HG02885 (cell line): ENCODE data around the gene IFNK.
A peak's percentile ranks its signal among the peaks of the same experiment; 100 is the strongest.

Source experiments
- ATAC-seq: cut with Tn5 transposase; IDR thresholded peaks from one replicate; pipeline ENCODE4 v1.9.1; 2021; ENCODE audit warnings: mild to moderate bottlenecking; ENCODE audit not compliant: unreplicated experiment, poor library complexity

IFNK gene

DNA sequence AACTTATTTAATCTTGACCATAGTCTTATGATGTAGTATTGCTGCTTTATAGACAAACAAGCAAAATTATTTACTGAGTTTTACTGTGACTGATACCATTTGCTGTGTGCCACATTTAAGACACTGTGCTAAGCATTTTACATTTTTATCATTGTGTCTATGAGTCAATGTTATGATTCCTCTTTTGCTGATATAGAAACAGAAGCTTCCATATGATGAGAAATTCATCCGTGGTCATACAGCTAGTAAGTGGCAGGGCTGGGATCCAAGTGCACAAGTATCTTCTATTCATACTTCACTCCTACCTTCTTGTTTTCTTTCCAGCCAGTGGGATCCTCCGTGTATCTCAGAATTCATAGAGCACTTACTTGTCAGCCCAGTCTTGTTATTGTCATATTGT lies 17.1 kb upstream of the IFNK start:
- ATAC-seq, result no peak

DNA sequence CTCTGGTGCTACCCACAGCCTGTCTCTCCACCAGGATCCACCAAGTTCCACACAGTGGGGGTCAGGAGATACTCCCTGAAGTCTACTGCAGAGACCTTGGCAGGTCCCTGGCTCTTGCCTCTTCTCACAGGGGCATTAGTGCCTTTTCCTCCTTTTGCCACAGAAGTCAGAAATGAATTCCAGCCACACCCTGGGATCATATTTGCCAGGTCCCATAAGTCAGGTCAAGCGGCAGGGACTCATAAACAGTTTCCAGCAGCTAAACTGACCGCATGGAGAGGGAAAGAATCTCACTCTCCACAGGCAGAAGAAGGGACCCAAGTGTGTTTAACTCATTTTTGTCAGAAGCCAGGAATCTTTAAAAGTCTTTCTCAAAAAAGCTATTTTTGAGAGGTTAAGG lies 13.3 kb upstream of the IFNK start:
- no peak for ATAC-seq

DNA sequence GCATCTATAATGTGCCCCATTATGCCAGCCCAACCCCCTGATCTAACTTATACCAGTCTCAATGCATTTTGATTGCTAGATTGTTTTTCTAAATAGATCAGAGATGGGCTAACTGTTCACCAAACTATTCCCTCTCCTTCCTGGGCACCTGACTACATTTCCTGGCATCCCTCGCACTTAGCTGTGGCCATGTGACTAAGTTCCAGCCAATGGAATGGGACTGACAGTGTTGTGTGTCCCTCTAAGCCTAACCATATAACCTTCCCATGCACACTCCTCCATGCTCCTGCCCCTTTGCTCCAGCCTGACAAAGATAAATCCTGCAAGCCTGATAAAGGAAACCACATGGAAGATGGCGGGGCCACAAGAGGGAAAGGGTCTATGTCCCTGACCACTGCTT lies 12.3 kb upstream of the IFNK start:
- no peak for ATAC-seq

DNA sequence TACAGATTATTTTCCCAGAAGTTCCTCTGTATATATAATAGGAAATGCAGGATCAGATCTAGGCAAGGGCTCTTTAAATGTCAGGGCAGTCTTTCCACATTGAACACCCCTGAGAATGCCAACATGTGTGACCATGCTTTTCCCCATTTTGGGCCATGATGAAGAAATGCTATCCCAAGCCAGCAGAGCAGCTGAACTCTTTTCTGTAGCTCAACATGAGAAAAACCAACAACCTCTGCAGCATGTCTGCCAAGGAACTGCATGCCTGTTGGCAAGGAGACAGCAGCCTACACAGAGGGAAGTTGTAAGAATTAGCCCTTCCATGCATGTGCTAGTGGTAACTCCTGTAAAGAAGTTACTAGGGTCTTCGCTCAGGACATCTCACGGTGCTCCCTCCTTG lies 9.5 kb upstream of the IFNK start:
- no peak for ATAC-seq

DNA sequence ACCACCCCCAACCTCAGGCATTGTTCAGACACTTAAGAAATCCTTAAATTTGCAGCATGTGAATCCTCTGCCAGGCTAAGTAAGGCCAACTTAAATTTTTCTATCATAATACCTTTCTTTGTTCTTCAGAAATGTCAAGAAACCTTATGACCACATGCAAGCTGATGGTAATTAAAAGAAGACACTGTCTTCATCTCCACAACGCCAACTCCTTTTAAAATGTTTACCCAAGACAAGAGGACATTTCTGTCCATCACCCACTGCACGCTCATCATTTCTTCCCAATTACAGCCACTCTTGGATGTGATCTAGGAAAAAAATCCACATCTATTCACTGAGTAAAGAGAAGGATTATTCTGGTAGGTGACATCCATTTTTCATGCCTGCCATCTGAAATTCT lies 6.1 kb upstream of the IFNK start:
- no peak for ATAC-seq

DNA sequence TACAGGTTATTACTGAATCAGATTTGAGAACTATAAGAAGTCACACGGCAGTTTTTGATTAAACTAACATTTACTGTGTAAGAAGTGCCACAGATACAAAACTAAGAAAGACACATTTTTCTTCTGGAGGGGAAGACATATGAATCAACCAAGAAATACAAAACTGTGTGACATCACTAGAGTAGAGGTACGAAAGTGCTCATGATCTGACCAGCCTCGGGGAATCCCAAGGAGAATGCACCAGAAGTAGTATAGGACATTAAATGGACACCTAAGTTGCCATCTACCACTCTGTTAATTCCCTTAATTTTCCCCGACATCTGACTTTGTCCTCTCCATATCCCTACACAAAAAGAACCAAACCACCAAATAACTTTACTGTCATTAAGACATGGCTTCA lies 5.3 kb upstream of the IFNK start:
- no peak for ATAC-seq

DNA sequence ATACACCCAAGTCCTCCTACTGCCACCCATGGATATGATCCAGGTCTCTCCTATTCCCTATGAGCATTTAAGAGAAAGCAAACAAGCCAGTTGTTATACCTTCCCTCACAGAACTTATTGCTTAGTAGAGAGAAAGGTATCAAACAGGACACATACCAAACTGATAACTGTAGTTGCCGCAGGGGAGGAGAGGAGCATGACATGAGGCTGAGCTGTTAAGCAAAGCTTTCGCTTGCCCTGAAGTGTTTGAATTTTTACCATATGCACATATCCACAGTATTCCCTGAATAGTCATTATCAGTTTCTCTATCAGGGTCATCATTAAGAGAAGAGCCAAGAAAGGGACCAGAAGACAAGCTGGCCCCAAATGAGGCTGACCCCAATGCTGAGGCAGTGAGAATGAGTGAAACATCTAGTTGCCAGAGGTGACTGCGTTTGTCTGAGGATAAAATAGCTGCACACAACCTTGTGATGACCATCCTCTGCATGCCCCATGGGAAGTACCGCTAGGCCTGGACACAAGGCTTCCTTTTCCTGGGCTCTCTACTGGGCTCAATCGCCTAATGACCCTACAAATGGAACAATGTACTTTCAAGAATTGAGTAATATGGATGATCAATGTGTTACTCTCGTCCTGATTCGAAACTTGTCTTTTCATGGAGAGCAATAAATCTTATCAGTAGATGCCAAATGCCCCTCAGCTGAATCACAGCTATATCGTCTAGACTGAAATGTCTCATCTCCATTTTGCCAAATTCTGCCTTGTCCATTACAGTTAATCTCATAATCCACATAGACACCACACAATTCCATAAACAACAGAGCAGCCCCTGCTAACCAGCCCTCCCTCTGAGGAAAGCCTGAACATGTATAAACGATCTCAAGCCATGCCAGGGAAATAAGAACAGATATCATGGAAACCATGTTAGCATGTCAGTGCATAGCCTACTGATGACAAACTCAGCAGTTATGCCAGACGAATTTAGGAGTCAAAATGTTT lies 4.3 kb upstream of the IFNK start:
- no peak for ATAC-seq

DNA sequence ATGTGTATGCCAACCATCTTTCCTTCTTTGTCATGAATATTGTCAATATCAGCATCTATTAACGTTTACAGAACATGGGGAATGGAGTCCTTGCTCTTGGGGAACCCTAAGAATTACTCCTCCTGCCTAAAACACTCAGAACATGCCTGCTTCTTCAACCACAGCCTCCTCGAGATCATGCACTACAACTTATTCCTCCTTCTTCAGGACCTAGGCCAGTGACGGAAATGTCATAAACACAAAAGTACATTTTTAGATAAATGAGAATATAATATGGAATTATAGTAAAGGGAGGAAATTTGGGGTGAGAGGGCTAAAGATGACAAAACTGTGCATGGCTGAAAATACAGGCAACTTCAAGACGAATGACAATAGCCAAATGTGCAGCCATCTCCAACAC lies 3.1 kb upstream of the IFNK start:
- no peak for ATAC-seq

DNA sequence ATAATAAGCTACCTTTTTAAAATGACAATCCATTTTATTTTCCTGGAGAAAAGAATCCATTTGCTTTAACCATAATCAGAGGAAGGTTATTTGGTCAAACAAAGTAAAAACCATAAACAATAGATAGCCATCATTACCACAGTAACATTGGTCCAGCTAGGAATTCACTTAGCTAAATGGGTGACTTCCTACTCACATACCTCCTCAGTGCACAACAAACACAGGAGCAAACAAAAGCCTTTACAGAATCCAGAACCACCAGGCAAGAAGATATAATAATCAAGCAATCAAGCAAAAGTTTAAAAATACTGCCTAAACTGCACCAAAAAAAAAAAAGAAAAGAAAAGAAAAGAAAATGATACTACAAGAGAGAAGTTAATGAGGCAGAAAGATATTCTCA lies 949 bp upstream of the IFNK start:
- no peak for ATAC-seq

DNA sequence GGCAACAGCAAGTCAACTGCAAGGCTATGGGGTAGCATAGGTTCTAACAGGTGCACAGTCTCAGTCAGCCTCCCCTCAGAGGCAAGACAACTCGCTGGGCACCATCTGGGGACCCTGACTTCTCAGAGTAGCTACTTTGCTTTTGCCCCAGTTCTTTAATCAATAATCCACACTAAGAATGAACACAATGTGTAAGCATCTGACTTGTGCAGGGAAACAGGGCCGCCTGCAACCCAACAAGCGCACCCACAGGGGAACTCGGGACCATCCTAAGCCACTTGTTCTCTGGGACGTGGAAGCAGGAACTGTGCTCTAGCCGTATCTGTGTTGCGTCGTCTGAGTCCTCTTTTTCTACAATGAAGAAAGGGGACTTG lies 3.6 kb downstream of the IFNK start:
- no peak for ATAC-seq

DNA sequence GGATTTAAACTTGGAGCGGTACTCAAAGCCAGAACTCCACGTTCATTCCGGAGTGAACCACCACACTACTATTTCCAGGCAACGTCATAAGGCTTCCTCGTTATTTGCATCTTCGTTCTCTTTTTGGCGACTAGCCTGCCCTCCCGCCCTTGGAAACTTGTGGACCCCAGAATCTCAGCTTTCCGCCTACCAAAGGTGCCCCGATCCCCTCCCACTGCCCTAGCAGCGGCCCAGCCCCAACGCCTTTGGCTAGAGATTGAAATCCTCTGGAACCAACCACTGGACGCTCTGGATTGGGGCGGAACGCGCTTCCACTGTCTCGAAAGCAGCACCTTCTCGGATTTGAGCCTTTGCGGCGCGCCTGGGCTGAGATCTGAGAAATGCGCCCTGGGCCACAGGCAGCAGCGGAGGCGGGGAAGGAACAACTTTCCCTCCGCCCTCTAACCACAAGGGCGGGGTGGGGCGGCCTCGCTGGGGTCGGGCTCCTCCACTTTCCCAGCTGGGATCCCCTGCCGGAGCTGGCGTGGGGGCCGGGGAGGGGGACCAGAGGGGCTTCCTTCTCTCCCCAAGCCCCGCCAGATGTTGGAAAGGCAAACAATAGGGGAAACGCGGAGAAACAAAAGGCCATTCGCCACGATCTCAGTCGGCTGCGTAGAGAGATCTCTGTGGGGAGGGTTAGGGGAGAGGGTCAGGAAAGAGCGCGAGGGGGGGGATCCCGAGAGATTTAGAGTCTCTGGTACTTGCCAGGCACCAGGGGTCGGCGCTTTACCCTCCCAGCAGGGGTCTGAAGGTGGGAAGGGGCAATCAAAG lies 4.2 kb downstream of the IFNK start:
- peak; percentile 69 for ATAC-seq

DNA sequence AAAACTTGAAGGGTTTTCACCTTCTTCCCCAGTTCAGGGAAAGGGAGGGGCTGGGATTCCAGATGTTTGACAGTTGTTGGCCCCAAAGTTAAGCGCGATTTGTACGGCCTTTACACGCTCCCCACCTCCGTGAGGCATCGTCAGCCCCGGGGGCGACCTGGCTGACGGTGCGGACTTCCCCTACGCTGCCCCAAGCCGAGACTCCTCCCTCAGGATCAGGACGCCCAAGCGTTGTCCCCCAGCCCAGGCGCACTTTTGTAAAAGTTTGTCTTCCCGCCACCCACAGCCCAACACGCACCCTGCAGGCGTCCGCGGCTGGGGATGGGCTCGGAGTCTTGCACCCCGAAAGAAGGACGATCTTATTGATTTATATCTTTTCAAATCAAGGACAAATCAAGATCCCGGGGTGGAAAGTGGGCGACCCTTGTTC lies 4.8 kb downstream of the IFNK start:
- peak; percentile 50 for ATAC-seq

DNA sequence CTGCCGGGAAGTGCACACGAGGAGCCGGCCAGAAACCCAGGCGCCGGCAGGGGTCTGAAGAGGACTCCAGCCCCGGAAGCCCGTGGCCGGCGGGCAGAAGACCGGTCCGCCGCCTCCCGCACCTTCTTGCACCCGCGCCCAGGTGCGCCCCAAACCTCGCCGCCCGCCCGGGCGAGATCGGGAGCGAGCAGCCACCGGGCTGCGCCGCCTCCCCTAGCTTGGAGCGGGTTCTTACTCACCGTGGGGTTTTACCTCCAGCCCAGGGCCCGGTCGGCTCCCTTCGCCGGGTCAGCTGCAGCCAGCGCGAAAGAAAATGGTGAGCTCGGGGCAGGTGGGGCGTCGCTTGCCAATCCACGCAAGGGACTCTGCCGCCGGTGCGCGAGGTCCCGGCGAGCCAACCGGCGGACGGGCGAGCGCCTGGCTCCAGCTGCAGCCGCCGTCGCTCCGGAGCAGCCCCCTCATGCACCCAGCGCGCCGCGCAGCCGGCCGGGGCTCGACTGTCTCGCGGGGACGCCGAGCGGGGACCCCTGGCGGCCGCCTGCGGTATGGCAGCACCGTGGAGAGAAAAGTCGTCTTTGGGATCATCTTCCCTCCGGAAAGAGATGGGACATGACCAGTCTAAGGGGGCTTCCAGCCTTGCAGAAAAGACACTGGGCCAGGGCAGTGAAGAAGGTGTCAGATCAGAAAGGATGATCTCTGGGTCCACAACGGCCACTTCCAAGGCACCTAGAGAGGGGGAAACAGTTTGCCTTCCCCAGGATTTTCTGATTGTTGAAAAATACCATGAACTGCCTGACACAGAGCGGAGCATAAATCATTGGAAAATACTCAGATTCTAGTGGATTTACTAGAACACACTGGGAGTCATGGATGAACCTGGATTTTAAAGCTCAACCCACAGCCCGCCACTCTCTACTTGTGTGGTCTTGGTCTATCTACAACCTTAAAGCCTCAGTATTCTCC lies 5.5 kb downstream of the IFNK start, which contains the start of gene MOB3B:
Gene MOB3B (minus strand): TSS at position 499 of the 963 bp plus-strand sequence. CDS start 74,264 bp downstream, outside the sequence.
- peak; percentile 79 for ATAC-seq

DNA sequence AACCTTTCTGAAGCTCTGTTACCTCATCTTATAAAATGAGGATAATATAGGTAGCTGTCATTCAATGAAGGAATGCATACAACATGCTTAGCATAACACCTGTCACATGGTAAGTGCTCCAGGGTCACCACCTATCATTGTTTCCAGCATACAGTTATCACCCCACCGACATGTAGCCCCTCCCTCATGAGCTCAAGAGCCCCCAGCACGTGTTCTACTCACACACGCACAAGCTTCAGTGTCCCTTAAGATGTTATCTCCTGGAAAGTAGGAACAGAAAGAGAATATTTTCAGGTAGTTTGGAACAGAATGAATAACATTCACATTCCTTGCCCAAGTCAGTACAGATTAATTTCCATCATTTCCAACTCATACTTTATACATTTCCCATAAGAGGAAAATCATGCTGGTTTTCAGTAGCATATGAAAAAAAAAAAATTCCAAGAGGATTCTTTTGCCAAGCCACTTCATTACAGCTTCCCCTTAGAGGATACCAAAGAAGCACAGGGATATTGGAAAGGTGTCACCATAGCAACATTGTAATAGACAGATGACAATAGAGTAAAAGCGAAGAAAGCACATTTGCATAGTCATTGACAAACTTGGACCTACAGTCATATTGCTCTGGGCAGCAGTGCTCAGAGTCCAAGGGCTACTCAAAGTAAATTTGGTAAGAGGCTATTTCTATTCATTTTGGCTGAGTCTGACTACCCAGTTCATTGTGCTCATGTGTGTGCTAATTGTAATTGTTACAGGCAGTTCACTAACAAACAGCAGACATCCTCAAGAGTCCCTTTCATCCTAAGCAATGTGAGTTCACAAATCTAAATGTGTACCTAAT lies 7.0 kb downstream of the IFNK start:
- ATAC-seq, result no peak

DNA sequence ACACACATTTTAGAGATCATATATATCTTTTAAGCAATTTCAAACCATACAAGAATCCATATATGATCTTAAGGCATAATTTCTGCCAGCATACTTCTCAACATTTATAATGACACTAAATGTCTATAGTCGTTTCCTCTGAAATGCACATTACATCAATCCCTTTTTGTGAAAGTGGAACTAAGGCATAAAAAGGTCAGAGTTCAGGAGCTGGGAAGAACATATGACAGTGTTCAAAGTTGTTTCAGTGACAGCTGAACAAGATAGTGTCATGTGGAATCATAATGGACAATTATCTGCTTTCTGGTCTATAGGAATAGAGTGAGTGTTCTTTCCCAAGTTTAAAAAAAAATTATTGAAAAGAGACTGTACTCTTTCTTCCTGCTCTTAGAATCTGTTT lies 8.0 kb downstream of the IFNK start:
- no peak for ATAC-seq

DNA sequence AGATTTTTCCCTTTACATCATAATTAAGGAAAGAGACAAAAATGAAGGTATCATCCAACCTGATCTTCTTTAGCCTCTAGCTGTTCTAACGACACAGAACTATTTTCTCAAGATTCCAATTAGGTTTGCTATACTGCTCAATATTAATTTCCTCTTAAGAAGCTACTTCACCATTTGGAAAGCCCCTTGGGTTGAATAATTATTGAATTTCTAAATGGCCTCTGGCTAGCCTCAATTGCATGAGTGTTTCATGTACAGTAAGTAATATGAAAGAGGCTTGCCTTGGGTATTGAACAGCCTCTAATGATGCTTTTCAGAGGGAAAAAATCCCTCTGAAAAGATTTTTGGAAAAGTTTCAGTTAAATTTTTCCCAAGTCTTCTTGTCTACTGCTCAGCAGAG lies 9.2 kb downstream of the IFNK start:
- ATAC-seq, result no peak

DNA sequence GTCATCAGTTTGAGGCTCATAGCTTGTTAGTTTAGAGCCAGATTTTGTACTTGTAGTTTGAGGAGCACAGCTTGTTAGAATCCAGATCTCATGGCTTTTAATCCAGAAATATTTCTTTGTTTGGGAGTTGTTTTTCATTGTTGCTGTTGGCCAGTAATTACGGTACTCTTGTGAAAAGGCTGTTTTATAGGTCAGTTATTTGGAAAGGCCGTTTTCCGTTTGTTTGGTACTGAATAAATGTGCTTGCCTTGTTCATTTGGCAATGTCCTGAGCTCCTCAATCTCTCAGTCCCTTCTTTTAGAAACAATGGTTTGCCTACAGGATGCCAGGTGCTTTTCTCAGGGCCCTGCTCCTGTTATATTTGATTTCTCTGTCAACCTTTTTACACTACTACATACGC lies 10.0 kb downstream of the IFNK start:
- no peak for ATAC-seq

DNA sequence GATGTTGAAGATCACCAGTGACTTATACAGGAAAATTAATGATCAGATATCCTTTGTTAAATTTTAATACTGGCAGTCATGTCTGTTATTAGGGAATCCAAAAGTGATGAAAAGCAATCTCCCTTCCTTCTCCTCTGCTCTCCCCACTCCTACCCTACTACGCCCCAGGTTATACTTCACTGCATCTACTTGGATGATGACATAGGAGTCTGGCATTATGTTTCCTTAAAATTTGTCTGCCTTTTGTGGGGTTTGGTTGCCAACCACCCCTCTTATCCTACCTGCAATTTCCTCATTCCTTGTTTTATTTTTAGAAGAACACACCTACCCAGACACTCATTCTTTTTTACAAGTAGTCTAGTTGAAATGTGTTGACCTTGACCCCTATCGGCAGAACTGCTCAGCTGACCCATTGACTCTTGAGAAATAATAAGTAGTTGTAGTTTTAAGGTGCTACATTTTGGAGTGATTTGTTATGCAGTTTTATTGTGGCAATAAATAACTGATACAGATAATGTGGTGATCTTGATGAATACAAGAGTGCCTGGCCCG lies 10.6 kb downstream of the IFNK start:
- ATAC-seq, result no peak

DNA sequence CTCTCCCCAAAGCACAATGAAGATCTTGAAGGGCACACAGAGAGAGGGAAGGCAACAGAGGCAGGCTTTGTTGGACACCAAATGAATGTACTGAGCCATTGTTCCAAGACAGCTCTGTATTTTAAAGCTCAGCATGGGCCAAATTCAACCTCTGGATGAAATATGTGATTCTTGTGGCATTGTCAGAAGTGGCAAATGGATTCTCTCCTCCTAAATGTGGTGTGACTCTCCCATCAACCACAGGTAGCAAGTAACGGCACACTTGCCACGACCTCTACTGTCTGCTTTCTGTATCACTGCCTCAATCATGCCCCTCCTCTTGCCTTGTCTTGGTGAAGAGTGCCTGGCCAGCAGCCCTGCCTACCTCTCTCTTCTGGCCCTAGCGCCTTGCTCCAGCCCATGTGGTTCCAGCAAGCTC lies 11.6 kb downstream of the IFNK start:
- peak; percentile 89 for ATAC-seq
